Stimulated activated naive CD8-positive, alpha-beta T cell treated with anti-CD3 and anti-CD28 coated beads, Interleukin-15, Interleukin-2, amounts not matched to agents 100 U/mL and 50 U/mL, for 24 hours (primary cell): ENCODE results near the gene HSP90AB1.

Experiments used
- ATAC-seq: fragments of 150-1000 bp; cut with Tn5 transposase; one replicate; pipeline ENCODE4 v1.10.0; 2021
- DNase-seq: peaks from one replicate; pipeline ENCODE4 v3.0.0; 2021

HSP90AB1 gene

DNA sequence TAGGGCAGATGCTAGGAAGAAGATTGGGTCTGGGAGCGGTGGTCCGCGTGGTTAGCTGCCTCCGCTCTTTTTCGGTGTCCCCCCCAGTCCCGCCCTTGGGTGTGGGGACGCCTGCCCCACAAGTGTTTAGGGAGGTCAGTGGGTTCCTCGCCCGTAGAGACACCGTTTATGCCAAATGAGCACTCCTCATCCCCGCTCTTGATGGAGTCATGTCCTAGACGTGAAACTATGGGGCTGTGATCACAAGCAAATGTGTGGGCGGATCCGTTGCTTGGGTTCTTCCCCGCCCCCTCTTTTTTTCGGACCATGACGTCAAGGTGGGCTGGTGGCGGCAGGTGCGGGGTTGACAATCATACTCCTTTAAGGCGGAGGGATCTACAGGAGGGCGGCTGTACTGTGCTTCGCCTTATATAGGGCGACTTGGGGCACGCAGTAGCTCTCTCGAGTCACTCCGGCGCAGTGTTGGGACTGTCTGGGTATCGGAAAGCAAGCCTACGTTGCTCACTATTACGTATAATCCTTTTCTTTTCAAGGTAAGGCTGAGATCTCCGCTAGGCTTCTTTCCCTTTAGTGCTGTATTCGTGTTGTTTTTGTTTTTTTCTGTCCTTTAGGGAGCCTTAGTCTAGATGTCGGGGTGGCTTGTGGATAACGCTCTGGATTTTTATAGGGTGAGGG is at the start of gene HSP90AB1:
Gene HSP90AB1, plus strand, starts transcription at position 439 of the 675 bp plus-strand sequence. CDS start 1,529 bp downstream, outside the sequence.
- DNase-seq (peak; percentile 95), ATAC-seq (peak; percentile 77)

DNA sequence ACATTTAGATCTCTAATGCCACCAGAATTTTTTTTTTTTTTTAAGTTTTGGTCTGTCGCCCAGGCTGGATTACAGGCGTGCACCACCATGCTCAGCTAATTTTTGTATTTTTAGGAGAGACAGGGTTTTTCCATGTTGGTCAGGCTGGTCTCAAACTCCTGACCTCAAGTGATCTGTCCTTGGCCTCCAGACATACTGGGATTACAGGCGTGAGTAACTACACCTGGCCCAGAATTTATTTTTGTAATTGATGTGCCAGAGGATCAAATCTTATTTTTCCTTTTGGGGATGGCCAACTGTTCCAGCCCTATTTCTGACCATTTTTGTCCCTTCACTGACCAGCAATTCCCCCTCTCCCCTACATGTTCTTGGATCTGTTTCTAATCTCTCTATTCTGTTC is 48.2 kb upstream of the HSP90AB1 start:
- DNase-seq, result no peak
- no peak for ATAC-seq

DNA sequence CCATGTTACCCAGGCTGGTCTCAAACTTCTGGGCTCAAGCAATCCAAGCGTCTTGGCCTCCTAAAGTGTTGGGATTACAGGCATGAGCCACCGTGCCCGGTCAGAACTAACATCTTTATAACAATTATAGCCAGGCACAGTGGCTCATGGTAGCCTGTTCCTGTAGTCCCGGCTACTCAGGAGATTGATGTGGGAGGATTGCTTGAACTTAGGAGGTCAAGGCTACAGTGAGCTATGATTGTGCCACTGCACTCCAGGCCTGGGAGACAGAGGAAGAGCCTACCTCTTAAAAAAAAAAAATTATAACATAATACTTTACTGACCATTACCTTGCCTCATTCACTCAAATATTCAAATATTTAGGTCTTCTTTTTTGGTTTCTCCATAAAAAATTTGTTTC is 47.0 kb upstream of the HSP90AB1 start:
- no peak for ATAC-seq
- DNase-seq, result no peak

DNA sequence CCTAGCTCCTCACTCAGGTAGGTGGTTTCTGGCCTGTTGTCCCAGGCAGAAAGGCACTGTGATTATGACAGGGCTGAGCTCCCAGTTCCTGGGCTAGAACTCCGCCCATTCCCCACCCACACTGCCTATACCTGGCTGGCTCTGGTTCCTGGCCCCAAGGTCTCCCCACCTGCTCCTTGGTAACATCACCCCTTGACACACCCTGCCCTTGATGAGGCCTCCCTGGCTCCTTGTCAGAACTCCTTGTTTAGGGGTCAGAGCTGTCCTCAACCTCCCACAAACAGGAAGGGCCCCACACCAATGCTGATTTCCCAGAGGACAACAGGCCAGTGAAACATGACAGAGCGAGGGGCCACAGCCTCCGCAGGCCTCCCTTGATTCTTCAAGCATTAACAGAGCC is 45.7 kb upstream of the HSP90AB1 start:
- ATAC-seq (no peak), DNase-seq (no peak)

DNA sequence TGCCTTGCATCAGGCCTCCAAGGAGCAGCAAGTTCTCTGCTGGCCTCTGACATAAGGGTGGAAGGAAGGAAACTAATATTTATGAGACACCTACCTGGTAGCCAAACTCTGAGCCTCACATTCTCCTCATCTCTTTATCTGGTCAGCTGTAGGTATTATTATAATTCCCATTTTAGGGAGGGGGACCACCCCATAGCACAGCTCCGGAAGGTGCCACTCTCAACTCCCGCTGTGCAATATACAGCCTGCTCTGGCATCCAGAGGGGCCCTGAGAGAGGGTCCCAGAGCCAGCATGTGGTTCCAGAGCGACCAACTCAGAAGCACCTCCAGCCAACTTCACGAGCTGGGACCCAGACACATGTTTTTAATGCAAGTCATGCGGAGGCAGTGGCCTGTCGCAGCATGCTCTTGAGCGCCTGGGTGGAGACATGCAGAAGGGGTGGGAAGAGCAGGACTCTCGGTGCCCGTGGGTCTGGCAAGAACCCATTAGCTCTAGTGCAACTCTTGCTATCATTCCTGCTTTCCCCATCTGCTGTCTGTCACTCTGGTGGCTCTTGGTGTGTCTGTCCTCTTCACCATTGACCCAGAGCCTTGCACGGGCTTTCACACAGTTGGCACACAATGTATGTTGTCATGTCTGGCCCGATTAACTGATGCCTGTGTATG is 45.1 kb upstream of the HSP90AB1 start:
- no peak for ATAC-seq
- no peak for DNase-seq

DNA sequence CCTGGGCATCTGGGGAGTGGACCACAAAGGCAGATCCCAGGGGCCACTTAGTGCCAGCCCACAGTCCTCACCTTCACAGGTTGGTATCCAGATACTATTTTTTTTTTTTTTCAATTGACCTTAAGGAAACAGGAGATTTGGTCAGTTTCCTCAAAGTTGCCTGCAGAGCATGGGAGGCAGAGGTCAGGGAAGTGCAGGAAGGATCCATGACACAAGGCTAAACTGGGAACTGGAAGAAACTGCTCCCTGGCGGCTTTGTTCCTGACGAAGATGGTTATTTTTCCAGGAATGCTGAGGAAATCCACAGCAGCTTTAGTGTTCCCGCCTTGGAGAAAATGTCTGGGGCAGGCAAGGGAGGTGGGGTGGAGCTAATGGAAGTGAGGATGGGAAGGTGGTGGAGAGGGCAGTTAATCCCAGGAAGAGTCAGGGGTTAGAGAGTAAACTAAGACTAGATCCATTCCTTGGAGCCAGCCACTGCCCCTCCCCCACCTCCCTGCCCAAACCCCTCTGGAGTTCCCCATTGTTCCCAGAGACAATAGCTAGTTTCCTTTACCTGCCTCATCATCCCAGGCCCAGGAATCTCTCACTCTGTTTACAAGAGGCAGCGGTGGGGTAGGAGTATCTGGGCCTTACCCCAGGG is 44.4 kb upstream of the HSP90AB1 start:
- ATAC-seq (no peak), DNase-seq (no peak)

DNA sequence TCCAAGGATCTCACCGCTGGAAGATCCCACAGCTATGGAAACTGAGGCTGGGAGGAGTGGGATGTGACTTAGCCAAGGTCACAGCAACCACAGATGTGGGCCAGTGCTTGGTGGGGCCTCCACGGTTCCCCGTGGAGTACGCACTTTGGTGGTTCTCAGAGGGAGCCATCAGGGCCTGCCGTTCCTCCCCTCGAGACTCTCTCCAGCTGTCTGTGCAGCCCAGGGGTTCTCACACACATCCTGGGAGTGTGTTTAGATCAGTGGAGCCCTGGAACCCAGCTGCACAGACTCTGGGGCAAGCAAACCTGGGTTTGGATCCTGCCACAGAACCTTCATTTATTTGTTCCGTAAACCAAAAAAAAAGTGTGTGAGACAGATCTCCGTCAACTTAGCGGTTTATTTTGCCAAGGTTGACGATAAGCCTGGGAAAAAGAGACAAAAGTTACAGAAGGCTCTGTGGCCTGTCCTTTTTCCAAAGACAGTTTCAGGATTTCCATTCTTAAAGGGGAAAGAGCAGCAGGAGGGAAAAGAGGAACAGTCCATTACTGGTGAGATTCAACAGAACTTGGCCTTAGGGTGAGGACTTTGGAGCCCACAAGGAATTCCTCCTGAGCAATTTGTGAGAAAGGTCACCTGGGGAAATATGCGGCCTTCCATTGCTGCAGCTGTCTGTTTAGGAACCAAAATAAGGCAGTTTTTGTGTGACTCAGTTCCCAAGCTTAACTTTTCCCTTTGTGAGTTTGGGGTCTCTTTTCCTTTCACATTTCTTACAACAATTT is 43.7 kb upstream of the HSP90AB1 start:
- ATAC-seq, result no peak
- DNase-seq, result no peak

DNA sequence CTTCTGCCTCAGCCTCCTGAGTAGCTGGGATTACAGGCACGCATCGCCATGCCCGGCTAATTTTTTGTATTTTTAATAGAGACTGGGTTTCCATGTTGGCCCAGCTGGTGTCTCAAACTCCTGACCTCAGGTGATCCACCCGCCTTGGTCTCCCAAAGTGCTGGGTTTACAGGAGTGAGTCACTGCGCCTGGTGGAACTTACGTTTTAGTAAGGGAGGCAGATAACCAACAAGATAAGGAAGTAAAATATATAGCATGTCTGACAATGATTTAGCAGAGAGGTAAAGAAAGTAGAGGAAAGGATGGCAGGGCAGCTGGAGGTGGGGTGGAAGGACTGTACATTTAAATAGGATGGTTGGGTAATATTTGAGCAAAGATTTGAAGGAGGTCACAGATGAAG is 42.9 kb upstream of the HSP90AB1 start:
- no peak for ATAC-seq
- DNase-seq, result no peak

DNA sequence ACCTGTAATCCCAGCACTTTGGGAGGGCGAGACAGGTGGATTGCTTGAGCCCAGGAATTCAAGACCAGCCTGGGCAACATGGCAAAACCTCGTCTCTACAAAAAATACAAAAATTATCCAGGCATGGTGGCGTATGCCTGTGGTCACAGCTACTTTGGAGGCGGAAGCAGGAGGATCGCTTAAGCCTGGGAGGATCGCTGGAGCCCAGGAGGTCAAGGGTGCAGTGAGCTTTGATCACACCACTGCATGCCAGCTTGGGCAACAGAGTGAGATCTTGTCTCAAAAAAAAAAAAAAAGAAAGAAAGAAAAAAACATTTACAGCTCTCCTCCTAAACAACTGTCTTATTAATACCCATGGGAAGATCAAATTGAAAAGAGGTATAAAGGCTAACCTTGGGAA is 38.9 kb upstream of the HSP90AB1 start:
- no peak for ATAC-seq
- no peak for DNase-seq

DNA sequence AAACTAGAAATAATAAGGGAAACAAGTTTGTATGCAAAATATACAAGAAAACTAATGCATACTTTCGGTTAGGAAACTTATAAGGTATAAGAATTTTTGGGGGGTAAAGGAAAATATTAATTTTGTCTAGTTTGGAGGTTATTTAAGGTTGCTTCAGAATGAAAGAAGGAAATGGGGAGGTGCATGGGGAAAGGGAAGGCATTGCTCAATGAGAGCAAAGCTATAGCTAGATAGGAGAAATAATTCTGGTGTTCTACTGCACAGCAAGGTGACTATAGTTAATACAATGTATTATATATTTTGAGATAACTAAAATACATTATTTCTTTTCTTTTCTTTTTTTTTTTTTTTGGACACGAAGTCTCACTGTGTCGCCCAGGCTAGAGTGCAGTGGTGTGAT is 35.6 kb upstream of the HSP90AB1 start:
- ATAC-seq (no peak), DNase-seq (no peak)

DNA sequence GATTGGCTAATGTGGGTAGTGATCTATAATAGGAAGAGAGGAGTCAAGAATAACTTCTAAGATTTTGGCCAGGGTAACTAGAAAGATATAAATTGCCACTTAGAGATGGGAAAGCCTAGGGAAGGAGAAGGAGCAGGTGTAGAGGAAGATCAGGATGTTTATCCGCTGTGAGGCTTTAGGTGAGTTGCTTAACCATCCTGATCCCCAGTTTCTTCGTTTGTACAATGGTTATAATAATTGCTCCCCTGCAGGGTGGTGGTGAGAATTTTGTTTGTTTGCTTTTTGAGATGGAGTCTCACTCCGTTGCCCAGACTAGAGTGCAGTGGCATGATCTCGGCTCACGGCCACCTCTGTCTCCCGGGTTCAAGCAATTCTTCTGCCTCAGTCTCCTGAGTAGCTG is 32.6 kb upstream of the HSP90AB1 start:
- DNase-seq, result no peak
- no peak for ATAC-seq

DNA sequence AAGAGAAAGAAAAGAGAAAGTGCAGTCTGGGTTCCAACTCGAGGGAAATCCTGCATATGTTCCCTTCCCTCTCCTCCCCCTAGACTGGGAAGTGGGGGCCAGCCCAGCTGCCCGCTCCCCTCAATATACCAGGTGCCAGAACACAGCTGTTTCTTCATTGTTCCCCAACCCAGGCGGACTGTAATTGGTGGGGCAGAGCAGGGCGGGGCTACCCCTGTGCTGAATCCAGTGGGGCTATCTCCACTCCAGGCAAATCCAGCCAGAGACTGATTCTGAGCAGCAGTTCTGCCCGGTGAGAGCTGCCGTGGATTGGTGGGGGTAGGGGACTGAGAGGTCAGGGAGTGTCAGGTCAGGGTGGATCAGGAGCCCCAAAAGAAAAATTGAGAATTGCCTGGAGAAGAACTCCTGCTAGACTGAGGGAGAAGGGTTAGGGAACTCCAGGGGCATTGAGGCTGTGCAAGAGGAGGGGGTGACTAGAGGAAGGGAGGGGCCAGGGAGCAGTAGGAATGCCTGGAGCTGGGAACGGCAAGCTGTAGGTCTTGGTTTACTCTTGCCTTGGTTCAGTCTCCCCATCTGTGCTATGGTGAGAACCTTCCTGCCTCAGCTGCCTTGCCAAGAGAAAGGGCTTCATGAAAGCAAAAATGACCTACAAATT is 30.1 kb upstream of the HSP90AB1 start, which contains the start of gene MYMX:
Gene MYMX, plus strand, starts transcription at position 250 of the 655 bp plus-strand sequence. CDS start 546 bp downstream, outside the sequence.
- no peak for DNase-seq
- ATAC-seq, result no peak

DNA sequence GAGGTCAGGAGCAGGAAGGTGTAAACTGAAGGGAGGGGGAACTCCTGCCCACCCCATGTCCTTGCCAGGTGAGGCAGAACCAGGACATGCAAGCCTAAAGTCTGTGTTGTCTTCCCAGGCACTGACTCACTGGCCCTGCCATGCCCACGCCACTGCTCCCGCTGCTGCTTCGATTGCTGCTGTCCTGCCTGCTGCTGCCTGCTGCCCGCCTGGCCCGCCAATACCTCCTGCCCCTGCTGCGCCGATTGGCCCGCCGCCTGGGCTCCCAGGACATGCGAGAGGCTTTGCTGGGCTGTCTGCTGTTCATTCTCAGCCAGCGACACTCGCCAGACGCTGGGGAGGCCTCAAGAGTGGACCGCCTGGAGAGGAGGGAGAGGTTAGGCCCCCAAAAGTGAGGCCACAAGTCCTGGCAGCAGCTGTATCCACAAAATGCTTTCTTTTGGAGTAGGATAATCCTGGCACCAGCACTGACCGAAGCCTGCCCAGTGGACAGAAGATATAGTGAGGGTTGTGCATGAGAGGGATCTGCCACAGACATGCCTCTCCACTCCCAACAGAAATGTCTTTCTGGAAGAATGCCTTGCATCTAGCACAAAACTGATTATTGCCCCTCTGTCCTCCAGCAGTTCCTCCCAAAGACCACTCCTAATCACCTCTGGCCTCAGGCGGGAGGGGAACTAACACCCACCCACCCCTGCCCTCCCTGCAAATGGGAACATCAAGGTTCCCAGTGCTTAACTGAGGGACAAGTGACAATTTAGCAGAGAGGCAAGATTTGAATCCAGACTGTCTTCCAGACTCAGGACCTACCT is 29.4 kb upstream of the HSP90AB1 start:
- no peak for DNase-seq
- no peak for ATAC-seq

DNA sequence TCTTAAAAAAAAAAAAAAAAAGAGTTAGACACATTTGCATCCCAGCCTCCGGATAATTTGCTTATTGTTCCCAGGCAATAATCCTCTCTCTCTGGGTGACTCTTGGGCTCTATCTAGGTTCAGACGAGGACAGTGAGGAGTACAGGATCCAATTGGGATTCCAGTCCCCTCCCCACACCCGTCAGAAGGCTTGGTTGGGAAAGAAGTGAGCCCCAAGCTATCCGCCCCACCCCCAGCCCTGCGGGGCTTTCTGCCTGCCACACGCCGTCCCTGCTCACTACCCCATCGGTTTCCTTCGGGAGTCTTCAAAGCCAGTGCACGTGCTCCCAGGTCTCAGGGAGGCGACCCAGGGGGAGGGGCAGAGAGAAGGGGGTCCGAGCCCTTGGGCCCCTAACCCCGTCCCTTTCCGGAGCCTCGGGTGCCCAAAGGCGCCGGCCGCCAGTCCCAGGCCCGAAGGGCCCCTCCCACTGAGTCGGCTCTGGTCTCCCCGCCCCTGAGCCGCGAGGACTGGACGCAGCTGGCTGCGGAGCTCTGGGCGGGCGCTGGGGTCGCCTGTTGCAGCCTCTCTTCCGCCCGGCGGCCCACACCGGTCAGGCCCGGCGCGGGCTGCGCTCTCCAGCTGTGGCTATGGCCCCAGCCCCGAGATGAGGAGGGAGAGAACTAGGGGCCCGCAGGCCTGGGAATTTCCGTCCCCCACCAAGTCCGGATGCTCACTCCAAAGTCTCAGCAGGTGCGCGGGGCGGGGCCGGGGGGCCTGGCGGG is 27.7 kb upstream of the HSP90AB1 start:
- DNase-seq (peak; percentile 48), ATAC-seq (no peak)

DNA sequence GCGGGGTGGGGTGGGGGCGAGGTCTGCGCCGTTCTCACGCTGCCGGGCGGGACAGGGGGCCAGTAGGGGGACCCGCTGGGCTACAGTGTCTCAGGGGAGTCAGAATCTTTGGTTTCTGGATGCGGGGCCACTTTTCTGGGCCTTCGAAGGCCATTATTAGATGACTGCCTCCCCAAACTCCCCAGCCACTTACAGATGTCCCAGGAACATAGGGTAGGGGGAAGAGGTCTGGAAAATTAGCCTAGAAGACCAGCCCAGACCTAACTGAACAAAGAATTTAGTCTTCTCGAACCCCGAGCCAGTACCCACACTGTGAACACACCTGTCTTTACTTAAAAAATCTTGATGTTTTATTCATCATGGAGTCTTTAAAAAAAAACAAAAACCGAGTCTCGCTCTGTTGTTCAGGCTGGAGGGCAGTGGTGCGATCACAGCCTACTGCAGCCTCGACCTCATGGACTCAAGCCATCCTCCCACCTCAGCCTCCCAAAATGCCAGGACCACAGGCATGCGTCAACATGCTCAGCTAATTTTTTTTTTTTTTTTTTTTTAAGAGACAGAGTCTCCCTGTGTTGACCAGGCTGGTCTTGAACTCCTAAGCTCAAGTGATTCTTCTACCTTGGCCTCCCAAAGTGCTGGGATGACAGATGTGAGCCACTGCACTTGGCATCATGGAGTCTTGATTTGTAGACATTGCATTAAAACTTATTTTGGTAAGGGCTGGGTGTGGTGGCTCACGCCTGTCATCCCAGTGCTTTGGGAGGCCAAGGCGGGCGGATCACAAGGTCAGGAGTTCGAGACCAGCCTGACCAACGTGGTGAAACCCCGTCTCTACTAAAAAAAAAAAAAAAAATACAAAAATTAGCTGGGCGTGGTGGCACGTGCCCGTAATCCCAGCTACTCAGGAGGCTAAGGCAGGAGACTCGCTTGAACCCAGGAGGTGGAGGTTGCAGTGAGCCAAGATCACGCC is 26.8 kb upstream of the HSP90AB1 start:
- no peak for ATAC-seq

DNA sequence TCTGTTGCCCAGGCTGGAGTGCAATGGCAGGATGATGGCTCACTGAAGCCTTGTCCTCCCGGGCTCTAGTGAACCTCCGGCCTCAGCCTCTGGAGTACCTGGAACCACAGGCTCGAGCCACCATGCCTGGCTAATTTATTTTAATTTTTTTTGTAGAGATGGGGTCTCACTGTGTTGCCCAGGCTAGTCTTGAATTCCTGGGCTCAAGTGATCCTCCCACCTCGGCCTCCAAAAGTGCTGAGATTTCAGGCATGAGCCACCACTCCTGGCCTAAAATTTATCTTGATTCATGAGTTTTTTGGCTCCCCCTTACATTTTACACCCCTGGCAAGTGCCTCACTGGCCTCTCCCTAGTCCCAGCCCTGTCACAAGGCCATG is 26.0 kb upstream of the HSP90AB1 start:
- ATAC-seq, result no peak
- no peak for DNase-seq

More for the DNA sequence above, 26.8 kb upstream of the HSP90AB1 start:
- no peak for DNase-seq

DNA sequence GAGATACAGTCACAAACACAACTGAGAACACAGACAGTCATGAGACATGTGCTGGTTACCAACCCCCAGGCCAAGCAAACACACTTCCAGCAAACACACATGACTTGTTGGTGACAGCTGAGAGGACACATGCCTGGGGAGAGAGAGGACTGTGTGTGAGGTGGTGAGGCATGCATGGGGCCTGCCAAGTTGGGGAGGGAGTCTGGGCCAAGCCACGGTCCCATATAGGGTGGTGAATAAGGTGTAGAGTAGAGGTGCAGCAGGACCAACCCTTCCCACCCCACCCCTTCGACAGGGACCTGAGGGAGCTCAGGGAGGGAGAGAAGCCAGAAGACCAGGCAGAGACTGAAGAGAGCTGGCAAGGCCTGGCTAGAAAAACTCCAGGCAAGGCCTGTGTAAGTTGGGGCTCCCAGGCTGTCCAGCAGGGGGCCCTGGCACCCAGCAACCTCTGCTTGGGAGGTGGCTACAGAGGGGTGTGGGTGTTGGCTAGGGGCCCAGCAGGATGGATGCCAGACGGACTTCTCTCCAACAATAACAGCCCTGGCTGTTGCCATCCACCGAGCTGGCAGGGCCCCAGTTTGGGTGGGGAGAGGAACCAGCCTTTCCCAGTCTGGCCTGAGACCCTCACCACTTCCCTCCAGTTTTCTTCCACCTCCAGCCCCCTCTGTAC is 25.5 kb upstream of the HSP90AB1 start:
- DNase-seq, result peak; percentile 81
- ATAC-seq, result peak; percentile 55

DNA sequence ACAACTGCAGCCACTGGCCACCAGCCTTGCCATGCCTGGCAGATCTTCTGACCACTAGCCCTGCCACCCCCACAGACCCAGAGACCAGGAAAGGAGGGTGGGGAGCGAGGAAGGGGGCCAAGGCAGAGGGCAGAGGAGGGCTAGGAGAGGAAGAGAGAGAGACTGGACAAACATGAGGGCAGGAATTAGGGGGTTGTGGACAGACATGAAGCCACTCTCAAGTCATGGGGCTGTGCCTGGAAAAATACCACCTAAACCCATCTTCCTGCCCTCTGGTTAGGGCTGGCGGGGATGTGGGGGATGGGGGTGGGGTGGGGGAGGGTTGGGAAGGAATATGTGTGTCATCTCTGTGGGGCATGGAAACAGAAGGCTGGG is 25.0 kb upstream of the HSP90AB1 start:
- DNase-seq, result no peak
- ATAC-seq, result no peak
